Activated CD4-positive, alpha-beta T cell treated with anti-CD3 and anti-CD28 coated beads for 4 hours (primary cell): ENCODE measurements around the gene ACOX2.

Experiments
- DNase-seq, 2 donors: peaks; one replicate each; pipeline ENCODE4 v3.0.0-alpha.2; 2020

Gene ACOX2

GRCh38 chr3:58536501-58537411 is at the start of gene ACOX2:
Gene ACOX2, minus strand, starts transcription at chr3:58537190. Its CDS starts 2,084 bp downstream, at chr3:58535106.
- no peak for DNase-seq

- no peak for DNase-seq
Observed at GRCh38 chr3:58585994-58586393, 49.0 kb upstream of the ACOX2 start.

- peak; percentile 42 to 50 for DNase-seq
Observed at GRCh38 chr3:58585005-58585786, 48.2 kb upstream of the ACOX2 start.

GRCh38 chr3:58584690-58585004 is 47.7 kb upstream of the ACOX2 start:
- DNase-seq, result no peak

DNA sequence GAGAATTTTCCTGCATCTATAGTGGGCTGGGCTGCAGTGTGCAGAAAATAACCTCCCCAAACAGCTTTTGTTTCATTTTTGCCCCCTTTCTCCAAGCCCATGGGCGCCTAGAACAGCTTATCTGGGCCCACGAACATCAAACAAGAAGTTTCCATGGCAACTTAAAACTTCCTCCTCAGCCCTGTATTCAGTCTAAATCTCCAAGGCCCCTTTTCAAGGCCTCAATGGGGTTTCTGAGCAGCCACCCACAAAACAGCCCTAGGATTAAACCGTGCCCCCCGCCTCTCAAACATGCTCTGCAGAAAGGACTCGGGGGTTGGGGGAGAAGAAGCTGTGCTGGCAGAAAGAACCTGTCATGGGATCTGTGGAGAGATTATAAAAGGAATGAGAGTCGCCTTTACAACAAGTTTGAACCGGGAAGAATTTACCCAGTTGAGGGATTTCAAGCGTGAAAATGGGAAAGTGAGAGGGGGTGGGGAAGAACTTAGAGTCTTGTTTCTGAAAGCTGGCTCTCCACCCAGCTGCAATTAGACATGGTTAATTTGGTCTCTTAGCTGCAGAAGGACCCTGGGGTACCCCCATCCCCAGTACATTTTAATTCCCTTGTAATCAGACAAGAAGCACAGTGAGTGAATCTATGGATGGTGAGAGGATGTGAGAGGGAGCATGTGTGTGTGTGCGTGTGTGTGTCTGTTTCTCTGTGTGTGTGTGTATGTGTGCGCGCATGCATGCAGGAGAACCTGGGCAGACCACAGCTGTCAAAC is 44.5 kb upstream of the ACOX2 start:
- DNase-seq, result no peak

GRCh38 chr3:58580826-58581327 is 43.9 kb upstream of the ACOX2 start:
- no peak for DNase-seq

DNA sequence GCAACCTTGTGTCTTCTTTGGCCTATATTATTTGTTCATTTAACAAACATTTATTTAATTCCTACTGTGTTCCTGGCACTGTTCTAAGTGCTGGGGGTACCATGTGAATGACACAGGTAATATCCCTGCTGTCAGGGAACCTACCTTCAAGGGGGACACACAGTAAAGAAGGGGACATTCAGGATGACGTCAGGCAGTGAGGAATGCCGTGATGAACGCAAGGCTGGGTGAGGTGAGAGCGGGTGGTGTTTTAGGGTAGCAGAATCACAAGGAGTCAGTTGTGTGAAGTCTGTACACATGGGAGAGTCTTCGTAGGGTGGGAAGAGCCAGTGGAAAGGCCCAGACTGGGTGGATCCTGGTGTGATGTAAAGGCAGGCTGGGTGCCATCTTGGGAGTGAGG is 41.9 kb upstream of the ACOX2 start:
- no peak for DNase-seq

DNA sequence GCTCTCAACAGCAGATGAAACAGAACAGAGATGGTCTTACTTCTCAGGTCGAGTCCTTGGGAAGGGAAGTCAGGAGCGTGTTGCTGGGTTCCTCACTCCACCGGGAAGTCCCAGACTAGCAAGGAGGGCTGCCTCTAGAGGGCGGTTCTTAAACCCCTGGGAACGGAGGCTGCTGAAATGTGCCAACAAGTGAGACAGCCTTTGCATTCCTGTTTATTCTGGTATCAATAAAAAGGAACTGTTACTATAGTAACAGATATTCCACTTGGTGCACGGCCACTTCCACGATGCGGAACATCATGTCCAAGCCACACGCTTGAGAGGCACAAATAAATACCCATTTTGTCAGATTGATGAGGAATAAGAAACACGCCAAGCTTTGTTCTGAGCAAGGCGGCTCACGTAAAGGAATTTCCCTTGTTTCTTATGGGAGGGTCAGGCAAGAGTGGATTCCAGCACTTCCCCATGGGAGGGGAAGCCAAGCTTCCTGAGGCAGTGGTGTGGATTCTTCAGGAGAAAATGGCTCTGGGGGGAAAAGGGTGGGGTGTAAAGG is 40.4 kb upstream of the ACOX2 start, which contains the start of gene FAM107A:
Gene FAM107A (minus strand): TSS at position 123 of the 553 bp plus-strand sequence. CDS start 7,531 bp downstream, outside the sequence.
- DNase-seq, result no peak

DNA sequence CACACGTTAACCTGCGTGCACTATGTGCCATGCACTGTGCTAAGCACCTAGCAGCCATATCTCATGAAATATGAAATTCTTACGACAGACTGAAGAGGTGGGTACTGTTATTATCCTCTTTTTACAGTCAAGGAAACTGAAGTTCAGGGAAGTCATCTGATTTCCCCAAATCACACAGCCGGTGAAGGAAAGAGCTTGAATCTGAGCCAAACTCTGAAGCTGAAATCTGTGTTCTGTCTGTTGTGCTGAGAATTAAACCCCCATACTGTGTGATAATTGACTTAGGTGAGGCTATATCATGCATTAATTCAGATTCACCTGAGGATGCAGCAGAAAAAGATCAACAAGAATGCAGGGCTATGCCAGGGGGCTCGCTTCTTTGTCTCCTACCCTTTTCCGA is 39.7 kb upstream of the ACOX2 start:
- no peak for DNase-seq

- DNase-seq, result no peak
Observed at GRCh38 chr3:58575971-58576652, 39.1 kb upstream of the ACOX2 start.

DNA sequence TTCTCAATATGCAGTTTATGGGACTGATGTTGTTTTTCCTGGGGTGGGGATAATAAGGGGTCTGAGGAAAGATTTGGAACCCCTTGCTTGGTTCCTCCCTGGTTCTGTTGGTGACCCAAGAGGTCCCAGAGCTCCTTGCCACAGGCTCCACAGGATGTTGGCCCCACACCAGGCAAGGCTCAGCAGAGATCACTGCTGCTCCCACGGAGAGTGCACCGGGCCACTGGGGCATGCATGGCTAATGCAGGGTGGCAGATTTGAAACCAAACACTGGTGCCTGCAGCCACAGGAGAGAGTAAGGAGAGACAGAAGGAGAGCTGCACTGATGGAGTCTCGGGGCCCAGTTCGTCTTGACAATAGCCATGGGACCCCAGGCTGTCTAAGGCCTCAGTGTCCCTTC is 37.7 kb upstream of the ACOX2 start:
- no peak for DNase-seq

DNA sequence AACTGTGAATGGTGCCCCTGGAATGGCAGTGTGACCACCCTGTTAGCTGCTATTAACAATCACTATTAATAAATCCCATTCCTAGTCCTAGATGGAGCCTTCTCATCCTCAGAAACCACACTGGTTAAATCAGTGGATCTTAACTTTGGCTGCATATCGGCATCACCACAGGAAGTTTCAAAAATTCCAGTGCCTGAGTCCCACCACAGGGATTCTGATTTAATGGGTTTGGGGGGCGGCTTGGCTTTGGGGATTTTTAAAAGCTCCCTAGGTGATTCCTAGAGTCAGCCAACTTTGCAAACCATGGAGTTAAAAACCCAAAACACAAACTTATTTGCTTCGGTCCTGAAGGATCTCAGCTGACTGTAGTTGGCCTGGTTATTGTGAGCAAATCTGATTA is 37.1 kb upstream of the ACOX2 start:
- no peak for DNase-seq

DNA sequence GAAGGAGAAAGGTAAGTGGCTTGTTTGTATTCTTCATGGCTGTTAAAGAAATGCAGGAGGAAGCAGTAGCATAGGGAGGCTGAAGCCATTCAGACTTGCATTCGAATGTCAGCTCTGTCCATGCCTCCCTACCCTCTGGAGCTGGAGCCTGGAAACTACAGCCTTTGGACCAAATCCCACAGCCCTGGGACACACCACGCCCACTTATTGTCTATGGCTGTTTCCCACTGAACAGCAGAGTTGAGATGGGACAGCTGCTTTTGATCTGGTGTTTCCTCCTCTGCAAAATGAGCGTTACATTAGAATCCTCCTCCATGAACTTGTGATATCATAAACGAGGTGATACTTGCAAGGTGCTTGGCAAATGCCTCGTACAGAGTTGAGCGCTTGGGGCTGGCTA is 36.6 kb upstream of the ACOX2 start:
- no peak for DNase-seq

DNA sequence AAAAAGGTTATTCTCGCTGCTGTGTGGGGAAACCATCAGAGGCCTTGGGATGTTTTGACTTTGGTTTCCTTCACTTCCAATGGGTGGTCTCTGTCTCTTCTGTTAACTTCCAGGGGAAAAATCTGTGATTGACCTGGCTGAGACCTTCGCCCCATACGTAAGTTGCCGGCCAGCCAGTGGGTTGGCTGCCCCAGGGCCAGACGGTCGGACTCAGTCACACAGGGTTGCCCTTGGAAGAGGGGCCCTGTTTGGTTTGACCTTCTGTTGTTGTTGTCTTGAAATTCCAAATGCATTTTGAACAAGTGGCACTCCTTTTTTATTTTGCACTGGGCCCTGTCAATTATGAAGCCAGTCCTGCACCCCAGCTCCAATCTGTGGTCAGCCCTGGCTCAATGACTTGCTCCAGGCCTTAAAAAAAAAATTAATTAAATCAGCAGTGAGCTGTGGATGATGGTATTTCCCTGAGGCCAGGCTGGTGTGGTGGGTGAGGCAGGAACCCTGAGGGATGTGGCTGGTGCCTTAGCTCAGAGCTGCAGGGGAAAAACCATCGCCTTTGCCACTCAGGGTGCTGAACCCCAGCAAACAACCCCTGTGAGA is 35.7 kb upstream of the ACOX2 start:
- DNase-seq, result no peak

- DNase-seq, result no peak
Observed at GRCh38 chr3:58572013-58572633, 35.1 kb upstream of the ACOX2 start.

DNA sequence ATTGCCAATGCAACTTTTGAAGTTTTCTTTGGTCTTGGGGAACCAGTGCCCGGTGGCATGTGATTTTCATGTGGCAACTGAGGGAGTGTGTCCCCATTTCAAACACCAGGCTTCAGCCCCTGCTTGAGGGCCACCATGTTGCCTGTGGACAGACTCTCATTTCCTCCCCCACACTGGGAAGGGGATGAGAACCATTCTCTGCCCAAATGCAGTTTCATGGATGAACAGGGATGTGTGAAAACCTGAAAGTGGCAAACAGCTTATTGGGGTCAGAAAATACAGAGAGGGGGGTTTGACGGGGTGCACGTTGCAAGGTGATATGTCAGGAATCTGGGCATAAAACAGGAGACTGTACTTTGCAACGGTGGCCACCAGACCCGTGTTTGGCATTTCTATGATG is 33.9 kb upstream of the ACOX2 start:
- no peak for DNase-seq

DNA sequence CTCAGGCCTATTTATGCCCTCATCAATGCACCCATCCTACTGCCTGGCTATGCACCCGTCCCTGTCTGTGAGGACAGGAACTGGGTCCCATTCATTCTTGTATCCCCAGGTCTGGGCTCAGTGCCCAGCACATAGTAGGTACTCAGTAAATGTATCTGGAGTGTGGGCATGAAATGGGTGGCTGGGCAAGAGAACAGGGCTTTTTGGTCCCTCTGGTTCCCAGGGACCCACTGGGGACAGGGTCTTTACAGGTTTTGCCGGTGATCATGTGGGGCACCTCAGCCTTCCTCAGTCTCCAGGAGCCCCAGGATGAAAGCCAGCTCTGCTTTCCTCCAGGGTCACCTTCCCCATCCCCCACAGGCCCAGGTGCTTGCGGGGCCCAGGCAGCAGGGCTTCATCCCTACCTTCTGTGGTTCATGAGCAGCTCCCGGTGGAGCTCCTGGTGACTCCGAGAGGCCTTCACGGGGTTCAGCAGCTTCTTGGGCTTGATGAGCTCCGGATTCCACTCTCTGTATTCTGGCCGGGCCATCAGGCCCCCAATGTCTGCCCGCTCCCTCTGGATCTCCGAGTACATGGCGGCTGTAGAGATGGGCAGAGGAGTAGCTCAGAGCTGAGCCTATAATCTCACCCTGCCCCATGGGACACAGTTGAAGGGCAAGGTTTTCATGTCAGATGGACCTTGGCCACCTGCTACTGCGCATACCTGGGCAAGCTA is 32.5 kb upstream of the ACOX2 start:
- DNase-seq, result no peak

- peak; percentile 47 to 70 for DNase-seq
Observed at GRCh38 chr3:58568572-58569286, 31.7 kb upstream of the ACOX2 start.

GRCh38 chr3:58567251-58567515 is 30.2 kb upstream of the ACOX2 start:
- DNase-seq, result no peak
